NCI-H1105 treated with DMSO at 0.1 percent for 48 hours (cell line): ENCODE measurements around the gene FADS1.
A peak's percentile ranks its signal among the peaks of the same experiment; 100 is the strongest.

Source experiments
- DNase-seq: peaks from one replicate; lab custom pipeline; 2025; lab: John Stamatoyannopoulos, UW

Gene FADS1

GRCh38 chr11:61760946-61761345 lies 55.9 kb downstream of the FADS1 start:
- DNase-seq = no peak

- DNase-seq = no peak
Observed at GRCh38 chr11:61757213-61757862, 59.5 kb downstream of the FADS1 start.

- no peak for DNase-seq
Observed at GRCh38 chr11:61756452-61757212, 60.2 kb downstream of the FADS1 start.

GRCh38 chr11:61756147-61756451 lies 60.7 kb downstream of the FADS1 start:
- no peak for DNase-seq

GRCh38 chr11:61754534-61755482 lies 62.0 kb downstream of the FADS1 start:
- no peak for DNase-seq

- no peak for DNase-seq
Observed at GRCh38 chr11:61753672-61754071, 63.1 kb downstream of the FADS1 start.

GRCh38 chr11:61752925-61753521 lies 63.8 kb downstream of the FADS1 start:
- DNase-seq = no peak

- DNase-seq = peak; percentile 16
Observed at GRCh38 chr11:61752117-61752924, 64.5 kb downstream of the FADS1 start, which contains the start of gene MYRF. Gene MYRF, plus strand, starts transcription at chr11:61752636. Its CDS starts 109 bp downstream, at chr11:61752745.

GRCh38 chr11:61751384-61751783 lies 65.4 kb downstream of the FADS1 start:
- DNase-seq = no peak

GRCh38 chr11:61750631-61751273 lies 66.1 kb downstream of the FADS1 start:
- DNase-seq = no peak
